Testis (tissue), 2 donors: ENCODE data around the gene DCBLD2.

Experiments used
- POLR2A ChIP-seq: fragments of 450-650 bp; IDR thresholded peaks from one replicate; pipeline ENCODE4 v1.6.1; 2017; ENCODE audit warnings: antibody characterized with exemption, mild to moderate bottlenecking, moderate library complexity
- TF ChIP-seq, protein P1 (sequence below), 3 experiments: fragments of 450-650 bp in 2 of 3; fragments of 200-600 bp in 1 of 3; sonication (generic) in 1 of 3; IDR thresholded peaks; one replicate each; pipeline ENCODE4 v1.5.1; 2016 to 2019; ENCODE audit warnings: antibody characterized with exemption in 3 of 3, mild to moderate bottlenecking in 2 of 3, moderate library complexity in 1 of 3

GRCh38 chr3:98900265-98901118 is 1.0 kb downstream of the DCBLD2 start:
- TF ChIP-seq, protein P1, sequence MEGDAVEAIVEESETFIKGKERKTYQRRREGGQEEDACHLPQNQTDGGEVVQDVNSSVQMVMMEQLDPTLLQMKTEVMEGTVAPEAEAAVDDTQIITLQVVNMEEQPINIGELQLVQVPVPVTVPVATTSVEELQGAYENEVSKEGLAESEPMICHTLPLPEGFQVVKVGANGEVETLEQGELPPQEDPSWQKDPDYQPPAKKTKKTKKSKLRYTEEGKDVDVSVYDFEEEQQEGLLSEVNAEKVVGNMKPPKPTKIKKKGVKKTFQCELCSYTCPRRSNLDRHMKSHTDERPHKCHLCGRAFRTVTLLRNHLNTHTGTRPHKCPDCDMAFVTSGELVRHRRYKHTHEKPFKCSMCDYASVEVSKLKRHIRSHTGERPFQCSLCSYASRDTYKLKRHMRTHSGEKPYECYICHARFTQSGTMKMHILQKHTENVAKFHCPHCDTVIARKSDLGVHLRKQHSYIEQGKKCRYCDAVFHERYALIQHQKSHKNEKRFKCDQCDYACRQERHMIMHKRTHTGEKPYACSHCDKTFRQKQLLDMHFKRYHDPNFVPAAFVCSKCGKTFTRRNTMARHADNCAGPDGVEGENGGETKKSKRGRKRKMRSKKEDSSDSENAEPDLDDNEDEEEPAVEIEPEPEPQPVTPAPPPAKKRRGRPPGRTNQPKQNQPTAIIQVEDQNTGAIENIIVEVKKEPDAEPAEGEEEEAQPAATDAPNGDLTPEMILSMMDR (IDR thresholded peaks at IDR 0.05) = no peak
- no peak for TF ChIP-seq POLR2A
